GM10248 (cell line): Measurements from ENCODE around the gene TNFAIP3.

Source experiments
- CTCF ChIA-PET: fragments of 300-600 bp; sonication (Branson Sonifier 250); formaldehyde crosslinking; extraction: SDS; loops from one replicate; lab custom pipeline; 2021; ENCODE audit warnings: antibody characterized with exemption; lab: Yijun Ruan, JAX
- POLR2A ChIA-PET: fragments of 350-650 bp; sonication (Branson Sonifier 250); formaldehyde crosslinking; extraction: SDS; loops from one replicate; lab custom pipeline; 2020; ENCODE audit warnings: antibody characterized with exemption; lab: Yijun Ruan, JAX
- DNase-seq: peaks from one replicate; pipeline ENCODE4 v3.0.0; 2012; ENCODE audit errors: extremely low spot score
- CTCF ChIP-seq: IDR thresholded peaks from 2 replicates; pipeline ENCODE4 v1.5.1; 2012; ENCODE audit warnings: mild to moderate bottlenecking, low read depth; ENCODE audit errors: extremely low read depth, missing control alignments, control extremely low read depth

TNFAIP3 gene

GRCh38 chr6:137925141-137925698 is 58.2 kb downstream of the TNFAIP3 start:
- ChIA-PET CTCF (interaction anchor here (1.0 to 9.5 kb wide), 11 partner anchors 9 to 219 kb away, joined by 3 to 97 read pairs (median 5); partner anchors contain the start of gene TNFAIP3), POLR2A (no interaction called here)
- DNase-seq = no peak

GRCh38 chr6:137926207-137926731 is 59.2 kb downstream of the TNFAIP3 start:
- no peak for TF ChIP-seq CTCF
- ChIA-PET CTCF (interaction anchor here (0.6 to 9.5 kb wide), 11 partner anchors 8 to 222 kb away, joined by 3 to 97 read pairs (median 5); partner anchors contain the start of gene TNFAIP3), POLR2A (no interaction called here)
- DNase-seq = no peak

More at GRCh38 chr6:137925141-137925698, 58.2 kb downstream of the TNFAIP3 start:
- no peak for TF ChIP-seq CTCF

- ChIA-PET POLR2A (interaction anchor here (0.7 kb wide), 1 partner anchor 27 kb away, joined by 3 read pairs; no protein-coding TSS in a partner anchor), CTCF (interaction anchor here (0.9 to 9.5 kb wide), 10 partner anchors 11 to 221 kb away, joined by 3 to 97 read pairs (median 6); no protein-coding TSS in a partner anchor)
- DNase-seq = no peak
- no peak for TF ChIP-seq CTCF
Measured at GRCh38 chr6:137926985-137927384, 59.9 kb downstream of the TNFAIP3 start.

- ChIA-PET CTCF (interaction anchor here (1.0 to 9.5 kb wide), 10 partner anchors 12 to 221 kb away, joined by 3 to 97 read pairs (median 6); partner anchors contain the start of gene TNFAIP3), POLR2A (interaction anchor here (0.7 kb wide), 1 partner anchor 62 kb away, joined by 4 read pairs; no protein-coding TSS in a partner anchor)
- peak; percentile 54 for DNase-seq
- no peak for TF ChIP-seq CTCF
Measured at GRCh38 chr6:137927777-137928218, 60.7 kb downstream of the TNFAIP3 start.

- no peak for DNase-seq
- CTCF ChIA-PET = interaction anchor here (1.0 to 9.5 kb wide), 5 partner anchors 13 to 61 kb away, joined by 3 to 97 read pairs (median 37); partner anchors contain the start of gene TNFAIP3
- POLR2A ChIA-PET = interaction anchor here (0.7 kb wide), 1 partner anchor 62 kb away, joined by 4 read pairs; no protein-coding TSS in a partner anchor
- TF ChIP-seq CTCF = no peak
Measured at GRCh38 chr6:137928286-137928685, 61.2 kb downstream of the TNFAIP3 start.

- DNase-seq = no peak
- no peak for TF ChIP-seq CTCF
- CTCF ChIA-PET = interaction anchor here (0.9 to 2.3 kb wide), 6 partner anchors 9 to 132 kb away, joined by 3 to 10 read pairs (median 5); no protein-coding TSS in a partner anchor
- POLR2A ChIA-PET = no interaction called here
Measured at GRCh38 chr6:137931849-137932465, 64.9 kb downstream of the TNFAIP3 start.
